Activated naive CD4-positive, alpha-beta T cell treated with anti-CD3 and anti-CD28 coated beads, Interleukin-2, amount 50 U/mL, for 24 hours (primary cell): ENCODE results near the gene DDX25.
A peak's percentile ranks its signal among the peaks of the same experiment; 100 is the strongest.

Source experiments
- H3K27ac Mint-ChIP-seq: one replicate; pipeline ENCODE4 v1.8.0; 2021; ENCODE audit warnings: mild to moderate bottlenecking, mixed read lengths
- H3K27me3 Mint-ChIP-seq: one replicate; pipeline ENCODE4 v1.8.0; 2021; ENCODE audit warnings: mixed read lengths
- H3K36me3 Mint-ChIP-seq: one replicate; pipeline ENCODE4 v1.8.0; 2021; ENCODE audit warnings: mixed read lengths
- H3K4me1 Mint-ChIP-seq: one replicate; pipeline ENCODE4 v1.8.0; 2021; ENCODE audit warnings: mixed read lengths
- H3K4me3 Mint-ChIP-seq: one replicate; pipeline ENCODE4 v1.8.0; 2021; ENCODE audit warnings: mild to moderate bottlenecking, mixed read lengths
- H3K9me3 Mint-ChIP-seq: one replicate; pipeline ENCODE4 v1.8.0; 2021; ENCODE audit warnings: mixed read lengths

DDX25 gene

GRCh38 chr11:125941267-125941618 lies 36.9 kb downstream of the DDX25 start:
- H3K27me3 Mint-ChIP-seq, result no peaks in the 10 kb centered on the region
- H3K4me1 Mint-ChIP-seq, result peaks cover 17% of the 10 kb centered on the region

GRCh38 chr11:125941619-125942611 lies 37.6 kb downstream of the DDX25 start:
- Mint-ChIP-seq H3K4me1 (peaks cover 17% of the 10 kb centered on the region), H3K4me3 (peak overlapping the region; percentile 61), H3K36me3 (no peaks in the 10 kb centered on the region), H3K27me3 (no peaks in the 10 kb centered on the region), H3K27ac (no peak overlapping the region), H3K9me3 (no peaks in the 10 kb centered on the region)

More at GRCh38 chr11:125941267-125941618, 36.9 kb downstream of the DDX25 start:
- Mint-ChIP-seq H3K36me3 (no peaks in the 10 kb centered on the region), H3K9me3 (no peaks in the 10 kb centered on the region), H3K4me3 (no peak overlapping the region), H3K27ac (no peak overlapping the region)

- Mint-ChIP-seq H3K9me3 (no peaks in the 10 kb centered on the region), H3K27ac (no peak overlapping the region), H3K27me3 (no peaks in the 10 kb centered on the region), H3K36me3 (no peaks in the 10 kb centered on the region), H3K4me3 (no peak overlapping the region), H3K4me1 (peaks cover 17% of the 10 kb centered on the region)
These were observed 38.6 kb downstream of the DDX25 start for GRCh38 chr11:125942771-125943428.

DNA sequence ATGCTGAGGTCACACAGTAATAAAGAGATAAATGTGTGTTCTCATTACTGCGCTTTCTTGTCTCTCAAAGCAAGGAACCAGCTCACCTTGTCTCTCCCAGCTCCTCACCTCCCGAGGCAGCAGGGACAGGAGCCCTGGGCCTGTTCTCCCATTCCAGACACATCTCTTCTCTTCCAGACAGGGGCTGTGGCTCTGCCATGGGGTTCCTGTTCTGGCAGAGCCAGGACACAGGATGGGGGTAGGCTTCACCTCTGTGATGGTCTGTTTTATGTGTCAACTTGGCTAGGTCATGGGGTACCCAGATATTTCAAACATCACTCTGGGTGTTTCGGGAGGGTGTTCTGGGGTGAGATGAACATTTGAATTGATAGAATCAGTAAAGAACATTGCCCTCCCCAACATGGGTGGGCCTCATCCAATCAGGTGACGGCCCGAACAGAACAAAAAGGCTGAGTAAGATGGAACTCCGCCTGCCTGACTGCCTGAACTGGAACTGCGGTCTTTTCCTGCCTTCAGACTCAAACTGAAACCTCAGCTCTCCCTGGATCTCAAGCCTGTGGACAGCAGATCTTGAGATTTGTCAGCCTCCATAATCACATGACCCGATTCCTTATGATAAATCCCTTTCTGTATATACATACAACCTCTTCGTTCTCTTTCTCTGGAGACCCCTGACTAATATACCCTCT lies 39.5 kb downstream of the DDX25 start:
- H3K9me3 Mint-ChIP-seq, result no peaks in the 10 kb centered on the region
- H3K4me1 Mint-ChIP-seq, result peaks cover 10% of the 10 kb centered on the region
- no peaks in the 10 kb centered on the region for H3K27me3 Mint-ChIP-seq
- H3K27ac Mint-ChIP-seq, result no peak overlapping the region
- H3K36me3 Mint-ChIP-seq, result no peaks in the 10 kb centered on the region
- H3K4me3 Mint-ChIP-seq, result no peak overlapping the region

GRCh38 chr11:125944350-125945010 lies 40.2 kb downstream of the DDX25 start:
- Mint-ChIP-seq H3K27ac (no peak overlapping the region), H3K4me1 (peaks cover 8% of the 10 kb centered on the region), H3K4me3 (no peak overlapping the region), H3K36me3 (no peaks in the 10 kb centered on the region), H3K9me3 (no peaks in the 10 kb centered on the region), H3K27me3 (no peaks in the 10 kb centered on the region)

GRCh38 chr11:125945011-125945796 lies 40.9 kb downstream of the DDX25 start:
- H3K36me3 Mint-ChIP-seq, result no peaks in the 10 kb centered on the region
- peaks cover 8% of the 10 kb centered on the region for H3K4me1 Mint-ChIP-seq
- H3K9me3 Mint-ChIP-seq, result no peaks in the 10 kb centered on the region
- H3K27me3 Mint-ChIP-seq, result no peaks in the 10 kb centered on the region
- no peak overlapping the region for H3K4me3 Mint-ChIP-seq
- H3K27ac Mint-ChIP-seq, result no peak overlapping the region

DNA sequence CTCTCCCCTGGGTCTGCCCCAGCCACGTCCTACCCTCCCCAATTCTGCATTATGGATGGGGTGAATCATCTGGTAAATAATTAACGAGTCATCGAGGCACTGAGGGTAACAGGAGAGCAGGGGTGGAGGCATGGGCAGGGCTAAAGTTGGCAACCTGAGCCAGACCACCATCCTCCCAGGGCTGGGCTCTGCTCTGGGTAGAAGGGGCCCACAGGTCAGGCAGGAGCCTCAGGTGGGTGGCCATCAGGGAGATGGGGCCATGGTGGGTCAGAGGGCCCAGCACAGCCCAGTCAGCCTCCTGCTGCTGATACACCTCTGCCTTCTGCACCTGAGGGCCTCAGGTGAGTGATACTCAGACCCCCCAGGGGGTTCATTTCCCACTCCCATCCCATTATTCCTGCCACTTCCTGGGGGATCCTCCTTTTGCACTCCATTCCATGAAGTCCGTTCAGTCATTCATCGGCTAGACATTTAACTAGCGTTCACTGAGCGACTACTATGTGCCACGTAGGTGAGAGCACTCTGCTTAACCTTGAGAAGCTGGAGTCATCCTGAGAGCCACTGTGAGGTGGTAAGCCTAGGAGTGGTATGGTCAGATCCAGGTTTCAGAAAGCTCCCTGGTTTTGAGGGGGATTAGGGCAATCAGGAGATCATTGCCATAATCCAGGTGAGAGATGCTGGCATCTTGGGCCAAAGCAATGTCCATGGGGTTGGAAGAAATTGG lies 41.7 kb downstream of the DDX25 start, which contains the start of gene VSIG10L2:
VSIG10L2 (plus strand) TSS at position 248 of the 724 bp plus-strand sequence; CDS start at position 260, 12 bp downstream.
- Mint-ChIP-seq H3K9me3 (no peaks in the 10 kb centered on the region), H3K27me3 (no peaks in the 10 kb centered on the region), H3K27ac (no peak within 1 kb of the TSS), H3K4me1 (peaks cover 8% of the 10 kb centered on the region), H3K4me3 (no peak within 1 kb of the TSS), H3K36me3 (no peaks in the 10 kb centered on the region)

DNA sequence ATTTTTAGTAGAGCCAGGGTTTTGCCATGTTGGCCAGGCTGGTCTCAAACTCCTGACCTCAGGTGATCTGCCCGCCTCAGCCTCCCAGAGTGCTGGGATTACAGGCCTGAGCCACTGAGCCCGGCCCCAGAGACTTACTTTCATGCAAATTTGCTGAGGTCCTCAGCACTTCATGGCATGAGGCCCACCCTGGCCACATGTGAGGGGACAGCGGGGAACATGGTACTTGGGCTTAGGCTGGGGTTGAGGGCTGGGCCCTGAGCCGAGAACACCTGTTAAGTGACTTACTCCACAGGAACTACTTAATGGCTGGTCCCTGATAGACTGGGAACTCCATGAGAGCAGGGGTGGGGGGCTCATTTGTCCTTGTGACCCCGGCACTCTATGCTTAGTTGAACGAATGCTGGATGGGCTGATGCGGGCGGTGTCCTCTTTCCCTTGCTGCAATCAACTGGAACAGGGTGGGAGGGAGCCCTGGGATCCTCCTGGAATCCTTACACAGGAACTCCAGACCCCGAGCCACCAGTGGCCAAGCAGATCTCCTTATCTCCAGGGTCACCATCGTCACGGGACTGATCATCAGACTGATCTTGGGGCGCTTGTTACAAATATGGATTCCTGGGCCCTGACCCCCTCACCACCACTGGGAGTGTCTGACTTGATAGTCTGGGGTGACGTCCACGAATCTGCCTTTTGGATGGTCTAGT lies 42.6 kb downstream of the DDX25 start:
- Mint-ChIP-seq H3K4me1 (peaks cover 8% of the 10 kb centered on the region), H3K27ac (no peak overlapping the region), H3K9me3 (no peaks in the 10 kb centered on the region), H3K36me3 (no peaks in the 10 kb centered on the region), H3K4me3 (no peak overlapping the region), H3K27me3 (no peaks in the 10 kb centered on the region)

DNA sequence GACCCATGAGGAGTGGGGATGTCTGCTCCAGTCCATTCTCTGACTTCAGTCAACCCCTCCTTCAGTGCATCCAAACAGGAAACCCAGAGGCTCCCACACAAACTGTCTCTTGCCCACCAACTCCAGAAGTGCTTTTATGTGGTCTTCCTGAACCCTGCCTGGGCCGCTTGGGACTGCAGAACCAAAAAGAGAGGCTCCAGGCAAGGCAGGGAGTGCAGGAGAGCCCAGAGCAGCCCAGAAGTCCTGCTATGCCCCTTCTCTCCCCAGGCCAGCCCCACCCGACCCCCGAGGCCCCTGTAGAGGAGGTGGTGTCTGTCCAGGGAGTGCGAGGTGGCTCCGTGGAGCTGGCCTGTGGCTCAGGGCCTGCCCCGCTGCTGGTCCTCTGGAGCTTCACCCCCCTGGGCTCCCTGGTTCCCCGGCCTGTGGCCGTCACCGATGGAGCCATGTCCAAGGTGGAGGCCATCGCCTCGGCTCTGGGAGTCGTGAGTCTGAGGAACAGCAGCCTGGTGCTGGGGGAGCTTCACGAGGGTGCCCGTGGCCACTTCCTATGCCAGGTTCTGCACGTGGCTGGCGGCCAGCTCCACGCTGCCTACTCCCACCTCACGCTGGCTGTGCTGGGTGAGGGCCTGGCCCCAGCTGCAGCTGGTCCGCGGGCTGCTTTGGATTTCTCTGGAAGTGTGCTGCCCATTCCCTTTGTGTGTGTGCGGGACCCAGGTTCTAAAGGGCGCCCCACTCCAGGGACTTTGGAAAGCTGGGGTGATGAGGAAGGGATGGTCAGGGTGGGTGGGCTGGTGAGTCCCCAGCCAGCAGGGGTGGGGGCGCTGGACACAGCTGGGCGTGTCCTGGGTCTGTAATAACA lies 43.3 kb downstream of the DDX25 start:
- H3K27me3 Mint-ChIP-seq, result no peaks in the 10 kb centered on the region
- H3K4me3 Mint-ChIP-seq, result no peak overlapping the region
- no peaks in the 10 kb centered on the region for H3K9me3 Mint-ChIP-seq
- H3K4me1 Mint-ChIP-seq, result peaks cover under 1% of the 10 kb centered on the region
- H3K27ac Mint-ChIP-seq, result no peak overlapping the region
- no peaks in the 10 kb centered on the region for H3K36me3 Mint-ChIP-seq

GRCh38 chr11:125948278-125949051 lies 44.2 kb downstream of the DDX25 start:
- no peak overlapping the region for H3K27ac Mint-ChIP-seq
- no peaks in the 10 kb centered on the region for H3K36me3 Mint-ChIP-seq
- H3K9me3 Mint-ChIP-seq, result no peaks in the 10 kb centered on the region
- no peaks in the 10 kb centered on the region for H3K4me1 Mint-ChIP-seq
- H3K27me3 Mint-ChIP-seq, result no peaks in the 10 kb centered on the region
- H3K4me3 Mint-ChIP-seq, result no peak overlapping the region

DNA sequence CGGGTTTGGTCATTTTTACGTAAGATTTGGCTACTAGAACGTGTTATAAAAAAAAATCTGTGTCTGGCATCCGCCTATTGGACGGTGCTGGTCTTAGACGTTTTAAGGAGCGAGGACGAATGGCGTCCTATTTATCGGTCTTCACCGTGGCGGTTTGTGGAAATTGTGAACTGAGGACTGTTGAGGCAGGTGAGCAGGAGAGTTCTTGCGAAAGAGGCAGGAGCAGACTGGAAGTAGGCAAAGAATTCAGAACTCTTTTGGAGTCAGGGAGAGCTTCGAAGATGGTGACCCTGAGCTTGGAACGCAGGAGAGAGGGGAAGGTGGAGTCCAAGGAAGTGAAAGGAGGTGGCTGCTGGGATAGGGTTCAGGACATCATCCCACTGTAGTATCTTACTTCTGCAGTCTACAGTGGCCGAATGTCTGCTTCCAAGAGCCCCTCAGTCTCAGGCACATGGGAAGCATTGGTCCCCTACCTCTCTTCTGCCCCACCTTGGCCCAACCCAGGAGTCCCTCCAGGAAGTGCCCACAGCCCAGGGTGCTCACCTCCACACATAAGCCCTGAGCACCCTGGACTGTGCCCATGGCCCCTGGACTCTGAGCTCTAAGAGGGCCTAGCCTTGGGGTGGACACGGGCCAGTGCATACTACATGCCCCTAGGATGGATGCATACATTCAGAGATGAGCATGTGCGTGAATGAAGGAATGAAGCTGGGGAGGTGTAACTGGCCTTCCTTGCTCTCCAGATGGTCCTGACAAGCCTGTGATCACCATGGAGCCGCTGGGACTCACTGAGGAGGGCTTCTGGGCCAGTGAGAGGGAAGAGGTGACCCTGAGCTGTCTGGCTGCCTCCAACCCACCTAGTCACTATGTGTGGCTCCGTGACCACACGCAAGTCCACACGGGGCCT lies 45.2 kb downstream of the DDX25 start:
- H3K27ac Mint-ChIP-seq, result no peak overlapping the region
- H3K4me3 Mint-ChIP-seq, result no peak overlapping the region
- H3K27me3 Mint-ChIP-seq, result no peaks in the 10 kb centered on the region

GRCh38 chr11:125950178-125950490 lies 45.8 kb downstream of the DDX25 start:
- H3K9me3 Mint-ChIP-seq, result no peaks in the 10 kb centered on the region
- no peak overlapping the region for H3K4me3 Mint-ChIP-seq
- H3K27me3 Mint-ChIP-seq, result no peaks in the 10 kb centered on the region
- no peaks in the 10 kb centered on the region for H3K36me3 Mint-ChIP-seq
- no peak overlapping the region for H3K27ac Mint-ChIP-seq
- H3K4me1 Mint-ChIP-seq, result no peaks in the 10 kb centered on the region

More for the DNA sequence above, 45.2 kb downstream of the DDX25 start:
- H3K36me3 Mint-ChIP-seq, result no peaks in the 10 kb centered on the region
- H3K4me1 Mint-ChIP-seq, result no peaks in the 10 kb centered on the region
- no peaks in the 10 kb centered on the region for H3K9me3 Mint-ChIP-seq
